ENCODE measurements around the gene ARAP2.
A peak's percentile ranks its signal among the peaks of the same experiment; 100 is the strongest.
"Not testable (repeated sequence)": the region's sequence is repeated elsewhere in the genome, so short reads cannot be mapped to it uniquely, and the experiment has no call there.

ARAP2 gene

GRCh38 chr4:36213977-36214376, 30.3 kb downstream of the ARAP2 start:
- DNase-seq, result no peak

DNA sequence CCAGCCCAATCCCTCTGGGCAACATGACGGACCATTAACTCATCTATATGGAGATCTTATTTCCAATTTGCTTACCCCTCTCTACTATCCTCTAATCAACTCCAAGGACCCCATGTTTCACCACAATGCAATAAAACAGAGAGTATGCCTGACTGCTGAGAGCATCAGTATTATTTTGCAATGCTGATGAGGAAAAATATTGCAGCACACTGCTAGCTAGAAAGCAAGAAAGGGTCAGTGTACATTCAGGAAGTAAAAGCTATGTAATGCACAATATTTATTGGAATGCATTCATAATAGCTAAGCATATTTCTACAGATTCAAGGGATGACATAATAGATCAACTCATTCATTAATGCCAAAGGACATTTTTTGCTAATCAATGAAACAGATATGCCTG, 33.2 kb downstream of the ARAP2 start:
- no peak for DNase-seq

DNA sequence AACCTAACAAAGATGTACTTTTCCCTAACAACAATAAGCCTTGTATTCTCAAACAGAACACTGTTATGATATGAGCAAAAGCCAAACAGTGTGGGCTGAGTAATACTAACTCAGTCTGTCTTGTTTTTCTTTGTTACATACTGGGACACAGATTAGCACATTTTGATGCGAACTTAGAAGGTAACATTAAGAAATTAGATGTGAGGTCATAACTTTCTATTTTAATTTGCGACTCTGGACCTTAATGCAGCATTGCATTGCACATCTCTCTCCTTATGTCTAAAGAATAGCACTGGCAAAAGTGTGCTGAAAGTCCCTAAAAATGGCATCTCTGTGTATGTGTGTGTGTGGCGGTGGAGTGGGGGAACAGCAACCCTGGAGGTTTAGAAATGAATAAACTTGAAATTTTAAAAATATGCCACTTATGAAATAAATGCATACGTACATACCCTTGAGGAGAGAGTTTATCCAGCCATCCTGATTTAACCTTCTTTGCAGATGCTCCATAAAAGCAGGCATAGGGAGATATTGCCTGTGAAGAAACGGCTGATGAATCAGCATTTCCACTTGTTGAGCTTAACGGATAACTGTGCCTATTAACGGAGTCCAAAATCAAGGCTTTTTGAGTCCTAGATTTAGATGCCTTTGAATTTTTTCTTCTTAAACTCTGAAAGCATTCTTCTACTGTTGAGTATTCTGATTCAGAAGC, 34.2 kb downstream of the ARAP2 start:
- no peak for DNase-seq

DNA sequence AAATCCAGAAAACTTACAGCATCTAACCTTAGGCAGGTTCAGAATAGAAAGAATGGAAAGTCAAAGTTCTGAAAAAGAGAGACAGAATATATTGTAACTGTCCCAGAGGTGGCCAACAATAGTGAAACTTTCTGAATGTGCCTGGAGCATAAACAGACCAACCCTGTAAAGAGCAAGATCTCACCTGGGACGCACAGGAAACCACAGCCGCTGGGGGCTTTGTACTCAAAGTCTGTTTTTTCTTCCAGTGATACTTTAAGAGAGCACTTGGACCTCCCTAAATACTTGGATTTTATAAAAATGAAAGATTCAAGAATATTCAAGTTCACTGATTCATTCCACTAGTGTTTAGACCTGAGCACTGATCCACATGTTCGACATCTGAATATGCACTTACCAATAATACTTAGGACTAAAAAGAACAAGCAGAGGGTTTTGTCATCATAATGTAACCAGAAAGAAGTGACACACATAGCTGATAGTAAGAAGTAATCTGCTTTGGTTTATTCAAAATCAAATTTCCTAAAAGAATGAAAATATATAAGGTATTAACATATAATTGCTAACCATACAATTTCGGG, 35.3 kb downstream of the ARAP2 start:
- peak; percentile 61 for DNase-seq

- DNase-seq, result no peak
Measured at GRCh38 chr4:36207831-36208520, 36.3 kb downstream of the ARAP2 start.

DNA sequence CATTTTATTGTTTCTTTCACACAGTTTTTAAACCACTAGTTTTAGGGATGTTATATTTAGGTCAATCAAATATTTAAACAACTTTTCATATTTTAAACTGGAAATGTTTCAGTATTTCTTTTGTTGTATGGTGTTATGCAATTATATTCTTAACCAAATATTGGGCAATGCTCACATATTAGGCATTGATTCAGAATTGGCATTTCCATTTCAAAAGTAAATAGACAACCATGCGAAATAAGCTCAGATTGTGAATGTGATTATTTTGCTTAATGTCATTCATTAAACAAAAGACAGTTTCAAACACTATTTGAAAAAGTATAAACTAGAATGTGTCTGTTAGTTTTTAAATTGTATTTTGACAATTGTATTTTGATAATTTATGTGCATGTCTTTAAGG, 36.9 kb downstream of the ARAP2 start:
- no peak for DNase-seq

DNA sequence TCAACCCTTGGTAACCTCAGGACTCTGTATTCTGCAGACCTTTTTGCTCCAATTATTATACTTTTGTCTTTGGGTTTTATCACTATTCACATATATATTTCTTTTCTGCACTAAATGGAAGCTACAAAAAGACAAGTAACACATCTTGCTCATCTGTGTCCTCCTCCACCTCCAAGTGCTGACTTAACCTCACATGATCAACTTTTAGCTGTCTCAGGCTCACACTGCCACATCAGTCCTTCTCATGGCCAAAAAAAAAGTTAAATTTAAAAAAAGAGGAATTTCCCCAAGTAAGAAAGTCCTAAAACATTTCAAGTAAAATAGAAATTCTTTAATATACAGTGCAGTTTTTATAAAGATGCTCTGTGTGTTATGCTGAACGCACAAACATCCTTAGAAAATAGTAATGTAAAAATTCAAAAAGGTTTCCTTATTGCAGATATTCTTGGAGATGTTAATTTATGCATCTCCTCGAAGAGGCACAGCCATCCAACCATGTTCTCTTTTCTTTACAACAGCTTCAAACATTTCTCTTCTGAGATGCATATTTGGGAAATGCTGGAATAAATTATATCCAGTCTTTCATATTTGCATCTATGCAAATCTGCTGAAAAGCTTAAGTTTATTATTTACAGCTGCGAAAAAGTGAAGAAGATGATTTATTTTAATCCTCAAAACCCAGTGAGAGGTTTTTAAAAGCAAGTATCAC, 37.6 kb downstream of the ARAP2 start:
- no peak for DNase-seq

DNA sequence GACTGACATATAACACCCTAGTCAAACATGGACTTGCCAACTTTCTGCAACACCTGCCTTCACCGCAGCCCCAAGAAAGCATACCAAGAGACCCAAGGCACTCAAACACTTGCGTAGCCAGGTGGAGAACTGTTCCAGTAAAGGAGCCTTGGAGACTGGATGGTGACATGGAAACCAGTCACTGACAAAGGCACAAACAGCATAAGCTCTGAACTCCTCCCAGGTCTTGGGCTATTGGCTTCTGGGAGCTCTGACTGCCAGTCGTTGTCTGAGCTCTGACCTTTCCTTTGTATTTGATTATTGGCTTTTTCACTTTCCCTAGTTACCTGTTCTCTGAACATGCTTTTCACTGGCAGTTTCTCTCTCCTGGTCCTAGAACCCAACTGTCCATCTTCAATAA, 38.3 kb downstream of the ARAP2 start:
- DNase-seq, result no peak

- no peak for DNase-seq
Measured at GRCh38 chr4:36198861-36199260, 45.5 kb downstream of the ARAP2 start.

DNA sequence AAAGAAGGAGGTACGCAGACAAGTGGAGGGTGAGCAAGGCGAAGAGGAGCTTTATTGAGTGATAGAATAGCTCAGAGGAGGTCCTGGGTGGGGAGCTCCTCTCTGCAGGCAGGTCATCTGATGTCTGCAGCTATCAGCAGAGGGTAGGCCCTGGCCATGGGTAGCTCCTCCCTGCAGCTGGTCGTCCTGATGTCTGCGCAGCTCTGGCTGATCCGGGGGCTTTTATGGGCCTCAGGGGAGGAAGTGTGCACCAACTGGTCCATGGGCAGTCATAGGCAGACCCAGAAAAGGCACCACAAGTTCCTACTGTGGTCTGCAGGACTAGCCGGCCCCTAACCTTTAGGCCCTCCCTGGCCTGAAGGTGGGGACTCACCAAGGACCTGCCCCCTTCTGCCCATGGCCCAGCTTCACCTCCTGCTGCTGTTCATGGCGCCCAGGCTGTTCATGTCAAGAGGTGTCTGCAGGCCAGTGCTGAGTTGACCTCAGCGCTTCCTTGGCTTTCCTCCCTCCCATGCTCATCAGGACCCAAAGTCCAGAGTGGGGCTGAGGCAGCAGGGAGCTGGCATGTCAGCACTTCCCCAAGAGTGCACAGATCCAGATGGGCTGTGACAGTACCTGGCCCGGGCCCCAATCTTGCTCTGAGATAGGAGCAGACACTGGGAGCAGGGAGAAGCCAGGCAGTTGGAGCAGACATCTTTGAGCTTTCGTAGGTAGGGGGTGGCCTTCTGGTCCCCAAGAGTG, 46.1 kb downstream of the ARAP2 start:
- DNase-seq, result no peak

DNA sequence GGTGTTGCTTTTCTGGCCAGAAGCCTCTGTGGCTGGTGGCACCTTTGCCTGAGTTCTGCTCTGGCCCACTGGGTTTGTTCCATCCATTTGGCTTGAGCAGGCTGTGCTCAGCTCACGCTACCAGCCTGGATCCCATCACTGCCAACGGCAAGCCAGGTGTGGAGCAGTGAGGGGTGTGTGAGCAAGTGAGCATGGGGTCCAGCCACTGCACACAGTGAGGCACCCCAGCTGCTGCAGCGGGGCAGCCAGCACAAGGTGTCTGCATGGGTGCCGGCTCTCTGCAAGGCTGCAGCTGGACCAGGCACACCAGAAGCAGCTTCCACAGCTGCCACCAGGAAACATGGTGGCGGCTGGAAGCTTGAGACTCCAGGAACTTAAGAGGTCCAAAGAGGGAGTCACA, 46.8 kb downstream of the ARAP2 start:
- DNase-seq, result no peak

GRCh38 chr4:36196145-36196913, 48.0 kb downstream of the ARAP2 start:
- DNase-seq, result no peak

DNA sequence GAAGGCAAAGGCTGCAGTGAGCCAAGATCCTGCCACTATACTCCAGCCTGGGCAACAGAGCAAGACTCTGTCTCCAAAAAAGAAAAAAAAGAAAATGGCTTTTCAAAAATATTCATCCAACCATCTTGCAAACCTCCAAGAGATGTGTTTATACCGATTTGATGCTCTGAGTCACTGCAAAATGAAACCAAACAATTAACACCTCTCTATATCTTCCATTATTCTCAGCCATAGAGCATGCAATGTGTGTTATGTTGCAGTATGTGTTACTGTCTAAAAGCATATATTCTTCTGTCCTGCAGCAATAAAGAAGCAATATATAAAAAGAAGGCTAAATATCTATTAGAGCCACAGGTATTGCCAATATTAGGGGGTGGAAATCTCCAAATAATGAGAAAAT, 51.4 kb downstream of the ARAP2 start:
- no peak for DNase-seq

DNA sequence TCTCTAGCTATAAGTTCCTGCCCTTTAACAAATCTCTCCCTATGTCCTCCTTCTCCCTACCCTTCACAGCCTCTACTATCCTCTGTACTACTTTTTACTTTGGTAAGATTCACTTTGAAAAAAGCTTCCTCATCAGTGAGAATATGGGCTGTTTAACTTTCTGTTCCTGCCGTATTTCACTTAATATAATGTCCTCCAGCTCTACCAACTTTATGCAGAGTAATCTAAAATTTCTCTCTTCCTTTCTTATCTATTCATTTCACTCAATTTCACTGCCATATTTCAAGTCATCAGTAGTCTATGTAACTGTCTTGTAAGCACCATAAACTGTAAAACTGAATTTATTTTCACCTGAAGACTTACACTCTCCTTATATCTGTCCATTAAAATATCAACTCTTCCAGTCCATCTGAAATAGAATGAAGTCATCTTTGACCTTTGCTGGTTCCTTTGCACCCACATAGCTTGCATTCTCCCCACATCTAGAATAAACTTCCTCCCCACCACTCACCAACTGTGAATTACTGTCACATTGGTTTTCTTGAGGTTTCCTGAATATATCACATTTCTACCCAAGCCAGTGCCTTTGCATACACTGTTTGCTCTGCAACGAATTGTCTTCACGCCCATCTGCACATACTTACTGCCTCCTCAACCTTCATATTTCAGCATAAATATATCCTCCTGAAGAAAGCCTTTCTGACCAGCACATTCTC, 54.6 kb downstream of the ARAP2 start:
- DNase-seq, result peak; percentile 54

DNA sequence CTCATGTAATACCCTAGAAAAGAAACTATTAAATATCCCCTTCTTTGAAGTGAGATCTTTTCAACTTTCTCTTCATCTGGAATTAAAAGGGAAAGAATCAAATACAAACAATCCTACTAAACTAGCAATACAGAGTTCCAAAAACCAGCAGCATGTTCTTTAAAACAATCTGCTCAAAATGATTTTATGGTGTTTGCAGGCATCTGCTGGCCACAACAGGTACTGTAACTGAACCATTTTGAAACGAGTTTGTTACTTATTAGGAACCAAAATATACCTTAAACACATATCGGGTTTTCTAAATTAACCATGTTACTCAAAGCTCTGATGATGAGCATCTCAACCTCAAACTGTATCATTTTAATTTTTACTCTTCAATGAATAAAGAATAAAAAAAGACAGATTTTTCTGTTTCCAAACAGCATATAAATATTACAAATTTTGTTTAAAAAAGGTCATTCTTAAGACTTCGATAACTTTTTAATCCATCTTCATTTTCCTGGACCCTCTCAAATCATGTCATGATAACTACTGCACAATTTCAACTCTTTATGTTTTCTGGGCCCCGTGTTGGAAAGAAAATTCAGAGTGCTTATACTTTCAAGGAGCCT, 56.5 kb downstream of the ARAP2 start:
- DNase-seq, result peak; percentile 37

DNA sequence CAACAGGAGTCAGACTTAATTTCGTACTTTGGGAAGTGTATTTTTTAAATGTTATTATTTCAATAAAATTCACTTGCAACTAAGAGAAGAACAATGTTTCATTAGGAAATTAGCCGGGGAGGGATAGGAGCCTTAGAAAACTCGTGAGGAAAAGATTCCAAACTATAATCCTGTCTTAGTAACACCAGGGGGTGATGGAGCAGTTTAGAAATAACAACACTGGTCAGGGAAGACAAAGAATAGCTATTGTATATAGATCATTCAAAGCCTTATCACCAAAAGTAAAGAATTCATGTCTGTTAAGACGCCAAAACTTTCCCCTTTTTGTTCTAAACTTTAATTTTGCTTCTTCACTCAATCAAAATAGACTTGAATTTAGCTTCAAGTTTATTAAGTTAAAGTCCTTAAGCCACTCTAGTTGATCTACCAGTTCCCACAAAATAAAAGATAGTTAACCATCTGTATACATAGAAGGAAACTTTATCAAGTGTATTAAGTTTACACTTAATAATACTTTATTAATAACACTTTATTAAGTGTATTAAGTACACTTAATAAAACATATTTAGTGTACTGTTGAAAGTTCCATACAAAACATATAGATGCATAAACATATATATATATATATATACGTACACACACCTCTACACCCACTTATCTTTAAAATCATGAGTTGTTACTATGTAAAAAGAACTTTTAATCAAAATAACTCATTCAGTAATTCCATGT, 60.5 kb downstream of the ARAP2 start:
- DNase-seq, result no peak

- DNase-seq, result no peak
Measured at GRCh38 chr4:36183232-36183631, 61.1 kb downstream of the ARAP2 start.

- DNase-seq, result not testable (repeated sequence)
Measured at GRCh38 chr4:36182315-36182714, 62.0 kb downstream of the ARAP2 start.

- DNase-seq, result no peak
Measured at GRCh38 chr4:36180206-36180605, 64.1 kb downstream of the ARAP2 start.

GRCh38 chr4:36178484-36178883, 65.8 kb downstream of the ARAP2 start:
- no peak for DNase-seq
